CD4-positive, alpha-beta T cell treated with Interferon alpha-2 for 1 hour (primary cell): ENCODE results near the gene C17orf113.

Source experiments
- DNase-seq, 2 donors: peaks; one replicate each; pipeline ENCODE4 v3.0.0-alpha.2; 2020 to 2022

Gene C17orf113

GRCh38 chr17:42072323-42073187 is 22.2 kb upstream of the C17orf113 start:
- DNase-seq: no peak

DNA sequence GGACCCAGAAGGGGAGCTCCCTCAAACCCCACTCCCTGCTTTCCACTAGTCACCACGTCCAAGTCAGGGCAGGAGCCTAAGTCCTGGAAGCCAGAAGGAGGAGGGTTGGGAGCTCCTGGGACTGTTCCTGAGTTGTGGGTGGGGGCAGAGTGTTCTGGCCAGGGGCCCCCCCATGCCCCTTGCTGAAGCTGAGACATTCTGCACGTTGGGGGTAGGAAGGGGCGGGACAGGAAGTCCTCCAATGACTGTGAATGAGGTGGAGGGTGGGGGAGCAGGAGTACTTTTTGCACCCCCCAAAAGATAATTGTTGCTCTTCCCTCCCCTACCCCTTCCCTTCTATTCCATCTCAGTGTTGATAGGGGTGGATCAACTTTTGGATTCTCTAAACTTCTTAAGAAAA is 21.4 kb upstream of the C17orf113 start:
- no peak for DNase-seq

DNA sequence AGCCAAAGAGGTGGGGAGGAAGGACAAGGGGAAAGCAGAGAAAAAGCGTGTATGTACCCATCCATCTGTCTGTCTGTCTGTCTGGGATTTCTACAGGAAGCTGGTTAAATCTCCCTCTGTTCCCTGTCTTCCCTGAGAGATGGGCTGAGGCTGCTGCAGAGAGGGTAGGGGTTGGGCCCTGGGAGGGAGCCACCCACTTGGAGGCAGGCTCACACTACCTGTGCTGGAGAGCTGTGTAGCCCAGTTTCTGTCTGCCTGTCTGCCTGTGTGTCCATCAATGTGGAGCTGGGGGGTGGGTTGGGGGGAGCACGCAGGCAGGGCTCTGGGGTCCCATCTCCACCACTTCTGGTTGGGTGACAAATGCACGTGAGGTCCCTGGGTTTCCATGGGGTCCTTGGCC is 18.6 kb upstream of the C17orf113 start:
- no peak for DNase-seq

GRCh38 chr17:42067371-42068091 is 17.1 kb upstream of the C17orf113 start:
- peak; percentile 62 to 73 for DNase-seq

GRCh38 chr17:42065201-42065600 is 14.8 kb upstream of the C17orf113 start:
- peak in 1 of 2 donors; percentile 12 for DNase-seq

DNA sequence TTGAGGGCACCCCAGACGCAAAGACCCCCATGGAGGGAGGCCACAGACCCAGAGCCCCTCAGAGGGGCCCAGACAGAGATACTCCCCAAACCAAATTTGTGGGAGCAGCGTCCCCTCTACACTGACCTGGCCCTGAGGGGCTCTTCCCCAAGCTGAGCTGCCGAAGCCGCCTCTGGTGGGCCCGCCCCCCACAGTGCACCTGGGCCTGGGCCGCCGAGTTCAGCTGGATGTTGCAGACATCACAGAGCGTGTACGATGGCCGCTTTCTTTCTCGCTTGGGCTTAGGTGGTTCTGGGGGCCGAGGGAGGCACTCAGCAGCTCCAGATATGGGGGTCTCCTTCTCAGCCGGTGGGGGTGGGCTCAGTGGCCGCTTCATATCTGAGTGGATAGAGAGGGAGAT is 12.3 kb upstream of the C17orf113 start:
- no peak for DNase-seq

DNA sequence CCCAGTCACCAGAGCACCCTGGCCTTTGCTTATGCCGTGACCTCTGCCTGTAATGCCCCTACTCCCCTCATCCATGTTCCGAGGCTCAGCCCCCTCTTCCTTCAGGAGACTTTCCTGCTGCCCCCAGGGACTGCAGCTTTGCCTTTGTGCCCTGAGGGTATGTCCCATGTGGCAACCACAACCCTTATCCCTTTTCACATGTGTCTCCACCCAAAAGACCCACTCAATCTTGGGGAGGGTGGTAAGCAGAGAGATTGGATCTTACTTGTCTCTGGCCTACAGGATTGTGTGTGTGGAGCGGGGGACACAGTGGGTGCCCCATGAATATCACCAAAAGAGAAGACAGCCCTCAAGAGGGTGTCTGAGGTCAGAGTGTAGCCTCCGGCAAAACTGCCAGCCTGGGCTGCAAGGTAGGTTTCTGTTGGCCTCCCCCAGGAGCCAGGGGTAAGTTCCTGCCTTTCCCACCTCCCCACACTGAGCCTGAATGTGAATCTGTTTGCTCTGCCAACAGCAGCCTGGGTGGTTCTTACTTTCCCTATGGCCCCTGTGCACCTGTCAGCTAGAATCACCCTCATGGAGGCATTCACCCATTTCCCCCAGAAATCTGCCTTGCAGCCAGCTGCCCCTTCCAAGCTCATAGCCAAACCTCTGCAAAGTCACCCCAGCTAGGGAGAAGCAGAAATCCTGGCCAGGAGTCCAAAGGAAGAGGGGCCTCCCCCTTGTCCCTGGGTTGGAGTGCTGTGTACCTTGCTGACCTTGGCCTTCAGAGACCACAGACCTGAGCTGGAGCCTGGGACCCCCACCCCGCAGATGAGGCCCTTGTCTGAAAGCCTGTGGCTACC is 11.5 kb upstream of the C17orf113 start:
- no peak for DNase-seq

GRCh38 chr17:42060231-42060630 is 9.8 kb upstream of the C17orf113 start:
- DNase-seq: no peak

DNA sequence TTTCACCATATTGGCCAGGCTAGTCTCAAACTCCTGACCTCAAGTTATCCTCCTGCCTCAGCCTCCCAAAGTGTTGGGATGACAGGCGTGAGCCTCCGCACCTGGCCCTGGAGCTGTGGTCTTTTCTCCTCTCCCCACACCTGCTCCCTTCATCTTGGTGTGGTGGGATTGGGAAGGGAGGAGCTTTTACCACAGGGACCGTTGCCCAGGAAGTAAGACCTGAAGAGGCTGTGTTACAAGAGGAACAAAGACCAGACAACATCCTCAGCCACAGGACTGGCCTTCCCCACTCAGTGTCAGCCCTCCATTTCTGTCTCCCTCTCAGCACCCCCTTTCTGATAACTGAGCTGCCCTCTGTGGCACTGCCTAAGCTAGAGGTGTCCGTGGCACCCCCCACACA is 9.4 kb upstream of the C17orf113 start:
- DNase-seq: no peak

- DNase-seq: no peak
Measured at GRCh38 chr17:42058063-42058462, 7.7 kb upstream of the C17orf113 start.

DNA sequence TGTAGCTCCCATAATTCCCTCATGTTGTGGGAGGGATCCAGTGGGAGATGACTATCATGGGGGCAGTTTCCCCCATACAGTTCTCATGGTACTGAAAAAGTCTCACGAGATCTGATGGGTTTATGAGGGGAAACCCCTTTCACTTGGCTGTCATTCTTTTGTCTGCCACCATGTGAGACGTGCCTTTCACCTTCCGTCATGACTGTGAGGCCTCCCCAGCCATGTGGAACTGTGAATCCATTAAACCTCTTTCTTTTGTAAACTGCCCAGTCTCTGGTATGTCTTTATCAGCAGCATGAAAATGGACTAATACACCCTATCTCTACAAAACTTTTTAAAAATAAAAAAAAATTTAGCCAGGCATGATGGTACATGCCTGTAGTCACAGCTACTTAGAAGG is 6.2 kb upstream of the C17orf113 start:
- no peak for DNase-seq

DNA sequence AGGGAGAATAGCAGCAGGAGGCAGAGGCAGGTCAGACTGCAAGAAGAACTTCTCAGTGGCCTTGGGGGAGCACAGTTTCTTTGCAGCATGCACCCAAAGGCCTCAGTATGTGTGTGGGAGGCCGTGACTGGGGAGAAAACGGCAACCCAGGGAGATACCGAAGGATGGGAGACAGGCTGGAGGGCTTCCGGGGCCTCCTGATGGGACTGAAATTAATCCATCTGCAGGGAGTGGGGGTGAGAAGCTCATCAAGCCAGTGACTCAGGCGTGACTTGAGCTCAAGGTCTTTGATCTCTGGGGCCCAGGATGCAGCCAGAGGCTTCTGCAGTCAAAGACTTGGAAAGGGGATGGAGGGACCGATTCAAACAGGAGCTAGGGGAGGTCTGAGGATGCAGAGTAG is 5.1 kb upstream of the C17orf113 start:
- no peak for DNase-seq

DNA sequence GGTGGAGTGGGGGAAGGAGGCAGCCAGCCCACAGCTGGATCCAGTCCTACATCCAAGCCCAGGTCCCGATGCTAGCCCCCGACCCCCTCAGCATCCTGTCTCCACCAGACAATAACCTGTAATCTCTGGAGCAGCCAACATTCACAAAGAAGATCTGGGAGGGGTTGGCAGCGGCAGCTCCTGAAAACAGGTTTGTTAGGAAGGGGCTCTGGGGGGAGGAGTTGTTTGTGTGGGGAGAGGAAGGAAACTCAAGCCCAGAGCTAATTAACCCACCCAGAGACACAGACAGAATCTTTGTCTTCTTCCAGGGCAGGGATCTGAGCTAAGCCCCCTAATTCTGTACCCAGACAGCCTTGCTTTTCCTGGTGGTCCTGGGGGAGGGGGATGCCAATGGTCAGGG is 4.6 kb upstream of the C17orf113 start:
- DNase-seq: no peak

DNA sequence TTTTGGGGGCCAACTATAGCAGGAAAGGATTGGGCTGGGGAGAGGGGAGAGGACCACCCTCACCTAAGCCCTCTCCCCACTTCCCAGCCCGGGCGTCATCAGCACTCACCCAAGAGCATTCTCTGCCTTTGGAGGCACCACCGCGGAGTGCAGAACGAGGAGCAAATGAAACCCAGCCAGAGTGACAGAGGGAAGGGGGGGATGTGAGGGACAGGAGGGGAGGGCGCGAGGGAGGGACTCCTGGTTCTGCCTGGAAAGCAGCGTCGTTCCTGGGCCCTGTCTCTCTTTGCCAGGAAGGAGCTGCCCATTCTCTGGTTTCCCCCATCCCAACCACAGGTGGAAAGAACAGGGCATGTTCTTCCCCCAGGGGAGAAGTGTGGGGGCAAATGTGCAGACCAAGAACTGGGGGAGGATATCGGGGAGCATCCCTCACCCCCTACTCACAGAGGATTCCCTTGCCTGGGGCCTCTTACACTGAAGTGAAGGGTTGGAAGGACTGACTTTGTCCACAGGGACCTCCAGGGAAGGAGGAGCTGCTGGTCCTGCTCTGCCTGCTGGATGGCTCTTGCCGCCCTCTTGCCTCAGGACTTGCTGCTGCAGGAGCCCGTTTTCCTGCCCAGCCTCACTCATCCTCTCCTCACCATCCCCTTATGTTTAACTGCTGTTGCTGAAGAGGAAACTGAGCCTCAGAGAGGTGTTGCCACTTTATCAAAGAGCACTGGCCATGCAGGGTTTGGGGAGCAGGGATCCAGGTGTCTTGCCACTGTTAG is 3.5 kb upstream of the C17orf113 start:
- no peak for DNase-seq

DNA sequence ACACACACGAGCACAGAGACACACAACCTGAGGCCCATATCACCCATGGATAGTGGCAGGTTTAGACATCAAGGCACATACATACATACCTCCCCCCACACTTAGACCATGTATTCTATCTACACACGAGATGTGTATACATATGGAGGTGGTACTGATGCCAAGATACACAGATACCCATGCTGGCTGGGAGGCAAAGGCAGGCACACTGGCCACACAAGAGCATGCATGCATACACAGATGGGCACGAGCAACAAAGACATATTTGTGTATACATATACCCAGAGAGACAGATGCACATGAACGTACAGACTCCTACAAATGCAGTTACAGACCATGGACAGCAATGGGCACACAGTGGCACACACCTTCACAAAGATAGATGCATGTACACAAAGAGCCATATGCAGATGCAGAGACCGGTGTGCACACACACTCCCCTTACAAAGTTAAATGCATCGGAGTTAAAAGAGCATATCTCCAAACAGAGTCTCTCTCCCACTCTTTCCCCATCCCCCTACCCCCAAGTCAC is 2.0 kb upstream of the C17orf113 start:
- DNase-seq: no peak

DNA sequence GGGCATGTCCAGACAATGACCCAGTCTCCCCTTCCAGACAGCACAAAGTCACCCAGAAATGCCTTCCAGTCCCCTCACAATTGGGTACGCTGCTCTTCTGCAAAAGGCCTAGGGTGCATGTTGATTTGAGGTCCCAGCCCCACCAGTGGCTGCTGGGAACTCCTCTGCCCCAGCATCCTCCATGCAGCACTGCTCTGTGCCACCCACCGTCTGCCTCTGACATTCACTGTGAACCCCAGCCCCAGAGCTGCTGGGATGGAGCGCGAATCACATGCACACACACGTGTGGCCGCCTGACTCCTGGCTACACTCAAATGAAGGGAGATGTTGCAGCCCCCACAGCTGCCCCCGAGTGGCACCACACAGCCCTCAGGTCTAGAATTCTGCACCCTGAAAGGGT is 1.2 kb upstream of the C17orf113 start:
- no peak for DNase-seq

GRCh38 chr17:42051013-42051400 is 606 bp upstream of the C17orf113 start:
- DNase-seq: no peak

GRCh38 chr17:42049834-42050392 is 488 bp downstream of the C17orf113 start:
- DNase-seq: no peak

DNA sequence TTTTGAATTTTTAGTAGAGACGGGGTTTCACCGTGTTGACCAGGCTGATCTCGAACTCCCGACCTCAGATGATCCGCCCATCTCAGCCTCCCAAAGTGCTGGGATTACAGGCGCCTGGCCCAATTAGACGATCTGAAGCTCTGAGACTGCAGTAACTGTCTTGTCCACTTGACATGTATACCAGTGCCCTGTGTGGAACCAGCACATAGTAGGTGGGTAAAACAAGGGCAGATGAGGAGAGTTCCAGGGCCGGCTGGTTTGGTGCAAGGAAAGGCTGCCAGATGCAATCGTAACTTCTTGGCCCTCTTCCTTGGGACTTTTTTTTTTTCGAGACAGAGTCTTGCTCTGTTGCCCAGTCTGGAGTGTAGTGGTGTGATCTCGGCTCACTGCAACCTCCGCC is 3.1 kb downstream of the C17orf113 start:
- no peak for DNase-seq

GRCh38 chr17:42045719-42046118 is 4.7 kb downstream of the C17orf113 start:
- no peak for DNase-seq

- no peak for DNase-seq
Measured at GRCh38 chr17:42042598-42043319, 7.6 kb downstream of the C17orf113 start.
